LNCAP (cell line): ENCODE measurements around the gene MEIS2.

ENCODE experiments used
- TF ChIP-seq, protein P1 (sequence below): fragments of 450-650 bp; IDR thresholded peaks from 2 replicates; pipeline ENCODE4 v1.5.1; 2017; ENCODE audit warnings: mild to moderate bottlenecking

The MEIS2 gene

DNA sequence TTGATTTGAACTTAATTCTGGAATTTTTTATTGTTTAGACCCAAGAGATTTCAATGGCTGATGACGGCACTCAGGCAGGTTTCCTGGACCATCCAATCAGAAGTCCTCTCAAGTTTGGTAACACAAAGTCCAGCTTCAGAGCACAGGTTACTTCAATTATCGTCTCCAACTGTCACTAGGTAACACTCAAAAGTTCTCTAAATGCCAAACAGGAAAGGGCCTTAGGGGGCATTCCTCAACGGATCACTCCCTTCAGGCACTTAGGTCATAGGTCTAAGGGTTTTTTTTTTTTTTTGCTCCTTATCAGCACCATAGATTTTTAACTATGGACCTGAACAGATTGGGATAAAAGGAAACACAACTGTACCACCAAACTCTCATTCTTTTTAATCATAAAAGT, 85.8 kb downstream of the MEIS2 start:
- TF ChIP-seq, protein P1, sequence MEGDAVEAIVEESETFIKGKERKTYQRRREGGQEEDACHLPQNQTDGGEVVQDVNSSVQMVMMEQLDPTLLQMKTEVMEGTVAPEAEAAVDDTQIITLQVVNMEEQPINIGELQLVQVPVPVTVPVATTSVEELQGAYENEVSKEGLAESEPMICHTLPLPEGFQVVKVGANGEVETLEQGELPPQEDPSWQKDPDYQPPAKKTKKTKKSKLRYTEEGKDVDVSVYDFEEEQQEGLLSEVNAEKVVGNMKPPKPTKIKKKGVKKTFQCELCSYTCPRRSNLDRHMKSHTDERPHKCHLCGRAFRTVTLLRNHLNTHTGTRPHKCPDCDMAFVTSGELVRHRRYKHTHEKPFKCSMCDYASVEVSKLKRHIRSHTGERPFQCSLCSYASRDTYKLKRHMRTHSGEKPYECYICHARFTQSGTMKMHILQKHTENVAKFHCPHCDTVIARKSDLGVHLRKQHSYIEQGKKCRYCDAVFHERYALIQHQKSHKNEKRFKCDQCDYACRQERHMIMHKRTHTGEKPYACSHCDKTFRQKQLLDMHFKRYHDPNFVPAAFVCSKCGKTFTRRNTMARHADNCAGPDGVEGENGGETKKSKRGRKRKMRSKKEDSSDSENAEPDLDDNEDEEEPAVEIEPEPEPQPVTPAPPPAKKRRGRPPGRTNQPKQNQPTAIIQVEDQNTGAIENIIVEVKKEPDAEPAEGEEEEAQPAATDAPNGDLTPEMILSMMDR, result no peak

DNA sequence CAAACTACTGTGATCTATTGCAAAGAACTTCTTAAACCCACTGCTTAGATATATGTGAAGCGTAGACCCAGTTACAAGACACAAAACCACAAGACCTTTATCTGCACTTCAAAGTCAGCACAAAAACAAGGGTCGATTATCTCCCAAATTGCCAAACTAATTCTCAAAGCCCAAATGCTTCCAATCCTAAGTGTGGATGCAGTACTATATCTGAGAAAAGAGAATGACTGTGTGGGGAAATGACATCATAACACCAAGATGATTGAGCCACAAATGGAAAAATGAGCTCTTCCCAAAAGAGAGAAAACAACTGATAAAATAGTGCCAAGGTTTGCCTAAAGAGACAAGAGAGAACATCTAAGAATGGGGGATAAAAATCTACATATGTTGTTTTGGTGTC, 86.2 kb downstream of the MEIS2 start:
- TF ChIP-seq, protein P1, result no peak

DNA sequence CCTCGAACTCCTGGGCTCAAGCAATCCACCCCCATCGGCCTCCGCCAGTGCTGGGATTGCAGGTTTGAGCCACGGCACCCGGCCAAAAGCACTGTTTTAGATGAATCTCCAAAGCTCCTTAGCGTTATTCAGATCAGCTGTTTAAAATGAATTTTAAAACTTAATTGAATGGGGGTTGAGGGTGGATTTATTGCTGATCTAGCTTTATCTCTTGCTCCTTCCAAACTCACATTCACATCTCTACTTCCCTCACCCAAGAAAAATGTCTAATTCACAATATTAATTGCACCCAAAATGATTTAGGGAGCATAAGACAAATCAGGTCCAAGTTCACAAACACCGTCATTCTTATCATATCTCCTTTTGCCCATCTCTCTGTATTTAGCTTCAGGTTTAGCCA, 89.8 kb downstream of the MEIS2 start:
- TF ChIP-seq, protein P1, result no peak

DNA sequence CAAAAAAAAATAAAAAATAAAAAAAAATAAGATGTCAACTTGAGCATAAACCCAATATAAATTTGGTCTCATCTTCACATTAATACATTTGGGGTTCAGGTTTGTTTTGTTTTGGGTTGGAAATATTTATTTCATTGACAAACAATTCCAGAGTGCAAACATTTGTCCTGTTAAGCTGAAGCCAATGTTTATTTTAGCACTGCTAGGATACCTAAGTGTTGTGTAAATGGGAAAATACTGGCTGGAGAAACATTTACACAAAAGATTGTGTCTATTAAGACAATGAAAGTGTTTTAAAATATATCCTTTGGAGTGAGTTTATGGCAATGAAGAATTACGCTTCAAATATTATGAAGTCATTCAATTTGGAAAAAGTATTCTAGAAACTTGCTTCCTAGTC, 91.1 kb downstream of the MEIS2 start:
- TF ChIP-seq, protein P1, result no peak

DNA sequence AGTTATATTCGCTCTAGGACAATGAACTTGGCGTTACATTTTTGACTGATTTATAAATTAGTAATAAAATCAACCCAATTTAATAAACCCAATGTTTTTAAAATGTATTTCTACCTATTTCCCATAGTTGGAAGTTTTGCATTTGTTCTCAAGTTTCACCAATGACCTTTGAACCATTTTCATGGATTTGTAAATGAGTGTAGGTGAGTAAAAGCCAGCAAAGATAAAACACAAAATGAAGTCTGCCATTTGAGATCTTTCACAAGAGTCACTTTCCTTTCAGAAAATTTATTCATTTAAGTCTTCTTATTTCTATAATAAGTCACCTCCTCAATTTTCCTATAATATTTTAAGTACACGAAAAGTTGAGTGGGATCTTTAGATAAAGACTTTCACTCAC, 92.1 kb downstream of the MEIS2 start:
- TF ChIP-seq, protein P1, result no peak

DNA sequence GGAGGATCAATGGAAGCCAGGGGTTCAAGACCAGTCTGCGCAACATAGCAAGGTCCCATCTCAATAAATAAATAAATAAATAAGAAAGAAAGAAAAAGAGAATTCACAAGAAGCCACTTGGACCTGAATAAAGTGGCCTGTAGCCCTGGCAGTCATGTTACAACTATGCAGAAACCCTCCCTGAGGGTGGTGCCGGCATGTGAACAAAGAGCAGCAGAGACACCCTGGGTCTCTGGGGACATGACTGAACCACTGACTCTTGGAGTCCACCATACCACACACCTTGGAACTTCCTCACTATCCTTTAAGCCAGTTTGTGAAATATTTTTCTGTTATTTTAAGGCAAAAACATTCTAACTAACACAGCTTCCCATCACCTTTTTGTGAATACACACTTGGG, 93.0 kb downstream of the MEIS2 start:
- TF ChIP-seq, protein P1, result no peak

DNA sequence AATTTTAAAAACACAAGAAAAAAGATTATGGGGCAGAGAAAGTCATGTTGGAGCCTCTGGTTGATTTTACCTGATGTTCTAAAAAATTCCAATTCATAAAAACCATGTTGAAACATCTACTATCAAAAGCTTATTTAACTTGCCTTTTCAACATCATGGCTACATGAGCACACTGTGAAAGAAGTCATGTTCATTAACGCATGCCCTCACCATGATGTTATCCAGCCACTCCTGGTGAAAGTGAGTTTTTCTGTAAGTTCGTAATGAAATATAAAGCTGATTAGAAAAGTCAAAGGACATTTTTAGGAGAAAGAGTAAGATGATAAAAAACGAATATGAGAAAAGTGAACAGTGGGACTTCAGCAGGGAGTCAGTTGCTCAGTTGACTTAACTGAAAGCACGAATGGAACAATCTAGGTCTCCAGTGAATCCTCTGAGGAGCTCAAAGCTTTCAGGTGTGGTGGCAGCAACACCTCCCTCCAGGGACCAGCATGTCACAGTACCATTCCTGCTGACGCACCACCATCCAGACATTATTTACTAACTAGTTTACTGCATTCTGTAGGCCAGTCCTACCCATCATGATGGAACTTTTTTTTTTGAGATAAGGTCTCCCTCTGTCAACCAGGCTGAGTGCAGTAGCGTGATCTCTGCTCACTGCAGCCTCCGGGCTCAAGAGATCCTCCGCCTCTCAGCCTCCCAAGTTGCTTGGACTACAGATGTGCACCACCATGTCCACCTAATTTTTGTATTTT, 95.2 kb downstream of the MEIS2 start:
- TF ChIP-seq, protein P1, result no peak
